ENCODE data around the gene THAP8.

GRCh38 chr19:36060430-36060829 is 6.3 kb upstream of the THAP8 start:
- peak; percentile 72 to 95 (median 85) for TF ChIP-seq CTCF (optimal IDR thresholded peaks at IDR 0.05 in 1 of 3, IDR thresholded peaks at IDR 0.05 in 1 of 3, conservative IDR thresholded peaks at IDR 0.05 in 1 of 3; ENCODE audit: extremely low read depth in 1 of 3, insufficient read depth in 2 of 3, low read length in 3 of 3)
- TF ChIP-seq EZH2 (IDR thresholded peaks at IDR 0.05; ENCODE audit: low read length): no peak

Data from keratinocyte (primary cell).